ENCODE measurements around the gene C1R.
A peak's percentile ranks its signal among the peaks of the same experiment; 100 is the strongest.

The C1R gene

GRCh38 chr12:7083125-7083524, 9.1 kb downstream of the C1R start:
- Mint-ChIP-seq H3K36me3 (ENCODE audit: low read depth) (peaks cover 7% of the 10 kb centered on the region), H3K4me3 (no peak overlapping the region), H3K27ac (no peak overlapping the region), H3K4me1 (no peaks in the 10 kb centered on the region), H3K27me3 (ENCODE audit: low read depth, poor library complexity) (peaks cover 5% of the 10 kb centered on the region), H3K9me3 (peaks cover 6% of the 10 kb centered on the region)
- DNase-seq: no peak
- no peak for TF ChIP-seq CTCF (IDR thresholded peaks at IDR 0.05)

GRCh38 chr12:7081037-7081436, 11.2 kb downstream of the C1R start:
- peaks cover 7% of the 10 kb centered on the region for H3K36me3 Mint-ChIP-seq (ENCODE audit: low read depth)
- peaks cover 6% of the 10 kb centered on the region for H3K9me3 Mint-ChIP-seq
- peaks cover 6% of the 10 kb centered on the region for H3K27me3 Mint-ChIP-seq (ENCODE audit: low read depth, poor library complexity)
- H3K4me3 Mint-ChIP-seq: no peak overlapping the region
- TF ChIP-seq CTCF (IDR thresholded peaks at IDR 0.05): no peak
- H3K4me1 Mint-ChIP-seq: no peaks in the 10 kb centered on the region
- no peak for DNase-seq
- no peak overlapping the region for H3K27ac Mint-ChIP-seq

GRCh38 chr12:7079826-7080125, 12.5 kb downstream of the C1R start:
- Mint-ChIP-seq H3K27me3 (ENCODE audit: low read depth, poor library complexity) (peaks cover 6% of the 10 kb centered on the region), H3K27ac (no peak overlapping the region), H3K4me3 (no peak overlapping the region), H3K4me1 (no peaks in the 10 kb centered on the region), H3K9me3 (peaks cover 6% of the 10 kb centered on the region), H3K36me3 (ENCODE audit: low read depth) (peaks cover 7% of the 10 kb centered on the region)
- DNase-seq: no peak
- TF ChIP-seq CTCF (IDR thresholded peaks at IDR 0.05): no peak

GRCh38 chr12:7078163-7078562, 14.1 kb downstream of the C1R start:
- H3K27ac Mint-ChIP-seq: no peak overlapping the region
- peak; percentile 7 for TF ChIP-seq CTCF (IDR thresholded peaks at IDR 0.05)
- H3K9me3 Mint-ChIP-seq: peaks cover 3% of the 10 kb centered on the region
- H3K4me1 Mint-ChIP-seq: no peaks in the 10 kb centered on the region
- no peak overlapping the region for H3K4me3 Mint-ChIP-seq
- H3K27me3 Mint-ChIP-seq (ENCODE audit: low read depth, poor library complexity): peaks cover 10% of the 10 kb centered on the region
- H3K36me3 Mint-ChIP-seq (ENCODE audit: low read depth): peaks cover 4% of the 10 kb centered on the region
- DNase-seq: no peak

GRCh38 chr12:7076493-7076892, 15.8 kb downstream of the C1R start:
- Mint-ChIP-seq H3K9me3 (no peaks in the 10 kb centered on the region), H3K36me3 (ENCODE audit: low read depth) (no peaks in the 10 kb centered on the region), H3K27ac (no peak overlapping the region), H3K4me3 (no peak overlapping the region), H3K4me1 (no peaks in the 10 kb centered on the region), H3K27me3 (ENCODE audit: low read depth, poor library complexity) (peaks cover 24% of the 10 kb centered on the region)
- DNase-seq: no peak
- TF ChIP-seq CTCF (IDR thresholded peaks at IDR 0.05): no peak

- Mint-ChIP-seq H3K4me1 (no peaks in the 10 kb centered on the region), H3K36me3 (ENCODE audit: low read depth) (no peaks in the 10 kb centered on the region), H3K27ac (no peak overlapping the region), H3K9me3 (no peaks in the 10 kb centered on the region), H3K27me3 (ENCODE audit: low read depth, poor library complexity) (peaks cover 24% of the 10 kb centered on the region), H3K4me3 (no peak overlapping the region)
- DNase-seq: no peak
- TF ChIP-seq CTCF (IDR thresholded peaks at IDR 0.05): no peak
Observed at GRCh38 chr12:7075939-7076338, 16.3 kb downstream of the C1R start.
